GM19043 (cell line): Measurements from ENCODE around the gene PTCSC3.

Source experiments
- ATAC-seq: cut with Tn5 transposase; IDR thresholded peaks from one replicate; pipeline ENCODE4 v1.9.1; 2021; ENCODE audit warnings: low read depth; ENCODE audit not compliant: unreplicated experiment

Gene PTCSC3

GRCh38 chr14:36086629-36087395 lies 89.7 kb downstream of the PTCSC3 start:
- no peak for ATAC-seq

GRCh38 chr14:36085861-36086260 lies 90.7 kb downstream of the PTCSC3 start:
- no peak for ATAC-seq
